ENCODE data around the gene DHRS13. TPM values are rescaled to one million over a fixed set of nuclear protein-coding genes. Genes with fewer than 3 reads are reported as not detected.

The DHRS13 gene
- polyA plus RNA-seq, 1 donor from 2014 or later, result 91.1 TPM

DNA sequence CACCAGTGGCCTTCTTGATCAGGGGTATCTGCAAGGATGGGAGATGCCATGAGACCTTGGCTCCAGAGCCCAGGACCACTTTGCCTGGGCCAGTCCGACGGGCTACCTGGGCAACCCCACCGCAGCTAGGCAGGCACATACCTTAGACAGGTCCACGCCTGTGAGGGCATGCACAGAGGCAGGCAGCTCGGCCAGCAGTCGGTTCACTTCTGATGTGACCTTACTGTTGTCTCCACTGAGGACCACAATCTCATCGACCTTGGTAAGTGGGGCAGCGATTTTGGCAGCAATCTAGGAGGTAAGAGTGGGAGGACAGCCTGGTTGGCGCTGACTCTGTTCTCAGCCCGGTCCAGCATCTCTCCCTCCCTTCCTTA is 22.3 kb downstream of the DHRS13 start:
- Histone ChIP-seq H3K36me3 (ENCODE audit: insufficient read depth, low read length) (no peaks in the 10 kb centered on the region), H3F3A (ENCODE audit: insufficient read depth, low read length, poor library complexity, severe bottlenecking) (no peaks in the 10 kb centered on the region), H2AFZ (ENCODE audit: low read depth, low read length) (no peak overlapping the region), H4K20me1 (ENCODE audit: insufficient read depth) (no peaks in the 10 kb centered on the region), H3K9me3 (ENCODE audit: low read length) (no peaks in the 10 kb centered on the region), H3K79me2 (replicated peaks; ENCODE audit: insufficient read depth, low read length) (no peaks in the 10 kb centered on the region), H3K27me3 (ENCODE audit: insufficient read depth, low read depth, low read length) (no peaks in the 10 kb centered on the region), H3K4me2 (ENCODE audit: low read length) (no peak overlapping the region), H3K9me2 (ENCODE audit: insufficient read depth, low read length) (no peaks in the 10 kb centered on the region), H3K9ac (ENCODE audit: low read length) (no peak overlapping the region), H3K4me3 (ENCODE audit: low read length) (no peak overlapping the region), H3K27ac (ENCODE audit: low read length) (no peak overlapping the region)
- TF ChIP-seq EZH2 (IDR thresholded peaks at IDR 0.05; ENCODE audit: borderline replicate concordance, insufficient read depth, low read length, poor library complexity, severe bottlenecking) (no peak), EP300 (conservative IDR thresholded peaks at IDR 0.05; ENCODE audit: poor library complexity, severe bottlenecking) (no peak), POLR2AphosphoS5 (IDR thresholded peaks at IDR 0.05) (no peak), SMC3 (conservative IDR thresholded peaks at IDR 0.05; ENCODE audit: poor library complexity) (no peak), TAF1 (IDR thresholded peaks at IDR 0.05; ENCODE audit: low read depth) (no peak), MXI1 (conservative IDR thresholded peaks at IDR 0.05; ENCODE audit: poor library complexity, severe bottlenecking) (no peak), RAD21 (conservative IDR thresholded peaks at IDR 0.05) (no peak)
- TF ChIP-seq, protein P1, sequence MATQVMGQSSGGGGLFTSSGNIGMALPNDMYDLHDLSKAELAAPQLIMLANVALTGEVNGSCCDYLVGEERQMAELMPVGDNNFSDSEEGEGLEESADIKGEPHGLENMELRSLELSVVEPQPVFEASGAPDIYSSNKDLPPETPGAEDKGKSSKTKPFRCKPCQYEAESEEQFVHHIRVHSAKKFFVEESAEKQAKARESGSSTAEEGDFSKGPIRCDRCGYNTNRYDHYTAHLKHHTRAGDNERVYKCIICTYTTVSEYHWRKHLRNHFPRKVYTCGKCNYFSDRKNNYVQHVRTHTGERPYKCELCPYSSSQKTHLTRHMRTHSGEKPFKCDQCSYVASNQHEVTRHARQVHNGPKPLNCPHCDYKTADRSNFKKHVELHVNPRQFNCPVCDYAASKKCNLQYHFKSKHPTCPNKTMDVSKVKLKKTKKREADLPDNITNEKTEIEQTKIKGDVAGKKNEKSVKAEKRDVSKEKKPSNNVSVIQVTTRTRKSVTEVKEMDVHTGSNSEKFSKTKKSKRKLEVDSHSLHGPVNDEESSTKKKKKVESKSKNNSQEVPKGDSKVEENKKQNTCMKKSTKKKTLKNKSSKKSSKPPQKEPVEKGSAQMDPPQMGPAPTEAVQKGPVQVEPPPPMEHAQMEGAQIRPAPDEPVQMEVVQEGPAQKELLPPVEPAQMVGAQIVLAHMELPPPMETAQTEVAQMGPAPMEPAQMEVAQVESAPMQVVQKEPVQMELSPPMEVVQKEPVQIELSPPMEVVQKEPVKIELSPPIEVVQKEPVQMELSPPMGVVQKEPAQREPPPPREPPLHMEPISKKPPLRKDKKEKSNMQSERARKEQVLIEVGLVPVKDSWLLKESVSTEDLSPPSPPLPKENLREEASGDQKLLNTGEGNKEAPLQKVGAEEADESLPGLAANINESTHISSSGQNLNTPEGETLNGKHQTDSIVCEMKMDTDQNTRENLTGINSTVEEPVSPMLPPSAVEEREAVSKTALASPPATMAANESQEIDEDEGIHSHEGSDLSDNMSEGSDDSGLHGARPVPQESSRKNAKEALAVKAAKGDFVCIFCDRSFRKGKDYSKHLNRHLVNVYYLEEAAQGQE (IDR thresholded peaks at IDR 0.05; ENCODE audit: borderline replicate concordance), result no peak
- TF ChIP-seq, protein P2, sequence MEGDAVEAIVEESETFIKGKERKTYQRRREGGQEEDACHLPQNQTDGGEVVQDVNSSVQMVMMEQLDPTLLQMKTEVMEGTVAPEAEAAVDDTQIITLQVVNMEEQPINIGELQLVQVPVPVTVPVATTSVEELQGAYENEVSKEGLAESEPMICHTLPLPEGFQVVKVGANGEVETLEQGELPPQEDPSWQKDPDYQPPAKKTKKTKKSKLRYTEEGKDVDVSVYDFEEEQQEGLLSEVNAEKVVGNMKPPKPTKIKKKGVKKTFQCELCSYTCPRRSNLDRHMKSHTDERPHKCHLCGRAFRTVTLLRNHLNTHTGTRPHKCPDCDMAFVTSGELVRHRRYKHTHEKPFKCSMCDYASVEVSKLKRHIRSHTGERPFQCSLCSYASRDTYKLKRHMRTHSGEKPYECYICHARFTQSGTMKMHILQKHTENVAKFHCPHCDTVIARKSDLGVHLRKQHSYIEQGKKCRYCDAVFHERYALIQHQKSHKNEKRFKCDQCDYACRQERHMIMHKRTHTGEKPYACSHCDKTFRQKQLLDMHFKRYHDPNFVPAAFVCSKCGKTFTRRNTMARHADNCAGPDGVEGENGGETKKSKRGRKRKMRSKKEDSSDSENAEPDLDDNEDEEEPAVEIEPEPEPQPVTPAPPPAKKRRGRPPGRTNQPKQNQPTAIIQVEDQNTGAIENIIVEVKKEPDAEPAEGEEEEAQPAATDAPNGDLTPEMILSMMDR (IDR thresholded peaks at IDR 0.05; ENCODE audit: poor library complexity, severe bottlenecking), result no peak

- H3K9me2 ChIP-seq (ENCODE audit: insufficient read depth, low read length), result no peaks in the 10 kb centered on the region
- no peaks in the 10 kb centered on the region for H3K27me3 ChIP-seq (ENCODE audit: insufficient read depth, low read depth, low read length)
- TF ChIP-seq MXI1 (conservative IDR thresholded peaks at IDR 0.05; ENCODE audit: poor library complexity, severe bottlenecking), result no peak
- TF ChIP-seq EP300 (conservative IDR thresholded peaks at IDR 0.05; ENCODE audit: poor library complexity, severe bottlenecking), result no peak
- TF ChIP-seq, protein P2 (IDR thresholded peaks at IDR 0.05; ENCODE audit: poor library complexity, severe bottlenecking), result no peak
- TF ChIP-seq, protein P1 (IDR thresholded peaks at IDR 0.05; ENCODE audit: borderline replicate concordance), result no peak
- TF ChIP-seq EZH2 (IDR thresholded peaks at IDR 0.05; ENCODE audit: borderline replicate concordance, insufficient read depth, low read length, poor library complexity, severe bottlenecking), result no peak
- TF ChIP-seq SMC3 (conservative IDR thresholded peaks at IDR 0.05; ENCODE audit: poor library complexity), result no peak
- no peak for TF ChIP-seq POLR2AphosphoS5 (IDR thresholded peaks at IDR 0.05)
- TF ChIP-seq TAF1 (IDR thresholded peaks at IDR 0.05; ENCODE audit: low read depth), result no peak
- no peak for TF ChIP-seq RAD21 (conservative IDR thresholded peaks at IDR 0.05)
- H3K27ac ChIP-seq (ENCODE audit: low read length), result no peak overlapping the region
- no peak overlapping the region for H3K4me2 ChIP-seq (ENCODE audit: low read length)
- no peak overlapping the region for H2AFZ ChIP-seq (ENCODE audit: low read depth, low read length)
- H3K36me3 ChIP-seq (ENCODE audit: insufficient read depth, low read length), result no peaks in the 10 kb centered on the region
- H3K79me2 ChIP-seq (replicated peaks; ENCODE audit: insufficient read depth, low read length), result no peaks in the 10 kb centered on the region
- no peak overlapping the region for H3K4me3 ChIP-seq (ENCODE audit: low read length)
- no peak overlapping the region for H3K9ac ChIP-seq (ENCODE audit: low read length)
- H4K20me1 ChIP-seq (ENCODE audit: insufficient read depth), result no peaks in the 10 kb centered on the region
- H3K9me3 ChIP-seq (ENCODE audit: low read length), result no peaks in the 10 kb centered on the region
- H3F3A ChIP-seq (ENCODE audit: insufficient read depth, low read length, poor library complexity, severe bottlenecking), result no peaks in the 10 kb centered on the region
These were observed 22.9 kb downstream of the DHRS13 start for GRCh38 chr17:28879886-28880571.
